Adrenal gland (tissue), 5 donors: Measurements from ENCODE around the gene CSRP1.

Source experiments
- CTCF ChIP-seq, 6 experiments: fragments of 450-650 bp in 4 of 6; fragments of 200-600 bp in 2 of 6; sonication (generic) in 1 of 6; IDR thresholded peaks; 1 replicate in 5 of 6; 2 replicates in 1 of 6; pipeline versions ENCODE4 v1.5.1 to v1.8.0; 2016 to 2021; ENCODE audit warnings: antibody characterized with exemption in 6 of 6, mild to moderate bottlenecking in 2 of 6, moderate library complexity in 1 of 6
- POLR2A ChIP-seq, 2 donors: fragments of 450-650 bp; IDR thresholded peaks; one replicate each; pipeline ENCODE4 v1.6.1; 2017; ENCODE audit warnings: antibody characterized with exemption in 2 of 2, mild to moderate bottlenecking in 2 of 2, moderate library complexity in 1 of 2
- donor health status: DM: no; HTN: no; CAD: no.

DNA sequence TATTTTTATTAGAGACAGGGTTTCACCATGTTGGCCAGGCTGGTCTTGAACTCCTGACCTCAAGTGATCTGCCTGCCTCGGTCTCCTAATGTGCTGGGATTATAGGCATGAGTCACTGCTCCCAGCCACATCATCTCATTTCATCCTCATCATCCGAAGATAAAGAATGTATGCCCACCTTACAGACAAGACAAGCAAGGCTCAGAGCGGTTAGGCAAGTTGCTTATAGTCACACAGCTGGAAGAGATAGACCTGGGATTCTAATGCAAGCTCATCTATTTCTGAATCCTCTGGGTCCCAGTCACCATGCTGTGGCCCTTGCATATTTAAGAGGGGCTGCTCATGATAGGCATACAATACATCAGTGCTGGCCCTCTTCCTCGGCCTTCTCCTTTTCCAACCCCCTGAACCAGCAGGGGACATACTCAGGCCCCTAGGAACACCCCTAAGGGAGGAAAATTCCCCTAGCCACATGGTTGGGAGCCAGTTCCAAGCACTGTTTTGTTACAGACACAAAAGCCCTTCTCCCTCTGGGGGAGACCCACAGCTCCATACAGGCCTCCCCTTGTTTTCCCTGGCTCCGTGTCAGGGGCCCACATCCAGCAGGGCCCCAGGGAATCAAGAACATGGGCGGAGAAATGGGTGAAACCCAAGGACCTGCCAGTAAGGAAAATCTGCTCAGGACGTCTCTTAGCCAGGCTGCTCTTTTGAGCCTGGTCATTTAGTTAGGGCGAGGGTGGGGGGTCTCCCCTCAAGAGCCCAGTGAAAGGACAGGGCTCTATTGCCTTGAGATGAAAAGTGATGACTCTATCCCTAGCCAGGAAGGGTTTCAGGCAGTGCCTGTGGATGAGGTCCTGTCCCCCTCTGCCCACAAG is 6.9 kb downstream of the CSRP1 start:
- no peak for TF ChIP-seq POLR2A (IDR thresholded peaks at IDR 0.05)
- TF ChIP-seq CTCF (IDR thresholded peaks at IDR 0.05), result no peak
